ENCODE results near the gene PPIF.

PPIF gene

DNA sequence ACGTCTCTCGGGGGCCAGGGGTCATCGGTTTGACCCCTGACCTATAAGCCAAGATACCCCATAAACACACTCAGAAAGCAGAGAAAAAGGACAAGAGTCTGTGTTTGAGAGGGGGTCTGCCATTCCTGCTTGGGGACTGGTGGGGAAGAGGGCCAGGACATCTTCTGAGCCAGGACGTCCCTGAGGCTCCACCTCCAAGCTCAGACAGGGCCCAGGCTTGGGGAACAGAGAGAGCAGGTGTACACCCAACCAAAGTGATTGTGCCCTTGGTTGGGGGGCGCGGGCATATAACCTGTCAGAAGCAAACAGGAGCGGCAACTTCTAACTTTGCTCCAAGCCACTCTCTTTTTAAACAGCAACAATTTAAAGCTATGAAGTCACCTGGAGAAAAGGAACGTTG, 33.9 kb upstream of the PPIF start:
- no peak overlapping the region for H3K4me3 ChIP-seq (ENCODE audit: low read depth, low read length)

DNA sequence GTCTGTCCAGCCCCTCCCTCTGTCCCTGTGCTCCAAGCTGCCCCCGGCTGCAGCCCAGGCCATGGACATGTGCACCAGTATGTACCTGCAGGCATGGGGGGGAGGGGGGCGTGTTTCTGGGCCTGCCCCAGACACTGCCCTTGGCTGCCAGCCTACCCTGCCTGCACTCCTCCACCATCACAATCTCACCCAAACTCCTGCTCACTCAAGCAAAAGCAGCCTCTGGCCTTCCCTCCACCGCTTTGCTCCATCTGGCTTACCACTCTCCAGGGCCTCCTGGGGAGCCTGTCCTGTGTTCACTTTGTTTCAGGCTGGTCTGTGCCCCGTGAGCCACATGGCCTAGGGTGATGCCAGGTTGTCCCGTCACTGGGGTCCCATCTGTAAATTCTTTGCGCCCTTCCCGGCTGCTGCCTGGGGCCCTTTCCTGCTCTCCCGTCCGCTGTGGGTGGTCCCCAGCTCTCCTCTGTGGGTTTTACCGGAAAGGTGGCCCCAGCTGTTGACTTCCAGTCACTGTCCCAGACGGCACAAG, 33.3 kb upstream of the PPIF start:
- H3K4me3 ChIP-seq (ENCODE audit: low read depth, low read length), result no peak overlapping the region

DNA sequence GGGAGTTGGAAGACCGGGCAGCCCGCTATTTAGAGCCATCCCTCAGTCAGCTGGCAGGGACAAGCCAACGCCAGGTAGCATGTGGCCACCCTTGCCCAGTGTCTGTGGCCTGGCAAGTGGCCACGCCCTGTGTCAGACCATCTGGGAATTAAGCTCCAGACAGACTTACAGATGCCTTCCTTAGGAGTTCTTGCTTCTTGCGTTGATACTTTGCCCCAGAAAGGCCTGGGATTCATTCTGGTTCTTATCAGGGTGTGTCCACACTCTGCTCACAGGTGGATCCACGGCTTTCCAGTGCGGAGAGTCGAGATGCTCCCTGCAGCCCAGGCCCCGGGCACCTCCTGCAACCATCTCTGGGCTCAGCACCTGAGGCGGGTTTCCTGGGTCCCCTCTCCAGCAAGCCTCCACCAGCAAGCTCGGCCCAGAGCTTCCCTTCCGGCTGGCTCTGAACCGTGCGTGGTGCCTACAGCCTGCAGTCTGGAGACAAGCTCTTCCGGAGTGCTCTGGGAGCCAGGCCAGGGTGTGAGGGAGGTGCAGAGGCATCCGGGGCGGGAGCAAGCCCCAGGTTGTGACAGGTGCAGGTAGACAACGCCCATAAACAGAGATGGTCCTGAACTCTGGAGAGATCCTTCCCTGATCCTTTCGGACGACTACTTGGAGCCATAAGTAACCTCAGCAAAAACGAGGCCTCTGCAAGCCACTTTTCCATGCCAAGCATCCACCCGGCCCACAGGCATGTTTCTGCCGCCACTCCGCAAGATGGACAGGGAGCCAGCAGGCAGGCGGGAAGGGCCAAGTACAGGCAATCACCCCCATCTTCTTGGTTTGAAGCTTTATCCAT, 32.3 kb upstream of the PPIF start:
- H3K4me3 ChIP-seq (ENCODE audit: low read depth, low read length), result no peak overlapping the region

DNA sequence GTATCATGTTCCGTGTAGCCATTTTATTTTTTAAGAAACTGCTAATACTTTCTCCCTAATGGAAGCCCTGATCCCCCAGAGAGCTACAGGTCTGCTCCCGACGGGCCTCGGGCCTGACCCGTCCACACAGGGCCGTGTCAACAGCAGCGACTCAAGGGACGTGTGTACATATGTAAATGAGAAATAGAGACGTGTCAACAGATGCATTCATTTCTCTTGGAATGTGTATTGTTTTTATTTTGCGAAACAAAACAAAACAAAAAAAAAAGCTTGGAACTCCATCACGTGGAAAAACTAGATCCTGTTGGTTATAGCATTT, 31.7 kb upstream of the PPIF start:
- H3K4me3 ChIP-seq (ENCODE audit: low read depth, low read length), result no peak overlapping the region

- no peak overlapping the region for H3K4me3 ChIP-seq (ENCODE audit: low read depth, low read length)
Observed at GRCh38 chr10:79316671-79317431, 30.4 kb upstream of the PPIF start.

DNA sequence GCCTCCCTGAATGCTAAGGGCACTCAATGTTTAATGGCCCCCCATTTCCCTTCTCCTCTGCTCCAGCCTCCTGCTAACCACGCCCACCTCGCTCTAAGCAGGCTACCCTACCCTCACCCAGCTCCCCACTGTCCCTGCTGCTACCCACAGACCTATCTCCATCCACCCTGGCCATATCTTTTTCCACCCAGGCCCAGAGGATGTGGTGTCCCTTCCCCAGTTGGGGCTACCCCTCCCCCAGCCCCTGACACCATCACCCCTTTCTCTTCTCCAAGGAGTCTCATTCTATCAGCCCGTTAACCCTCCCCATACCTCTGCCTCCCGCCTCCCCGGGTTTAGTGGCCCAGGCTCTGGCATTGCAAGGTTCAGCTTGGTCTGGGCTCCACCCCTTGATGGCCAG, 28.9 kb upstream of the PPIF start:
- no peak overlapping the region for H3K4me3 ChIP-seq (ENCODE audit: low read depth, low read length)

DNA sequence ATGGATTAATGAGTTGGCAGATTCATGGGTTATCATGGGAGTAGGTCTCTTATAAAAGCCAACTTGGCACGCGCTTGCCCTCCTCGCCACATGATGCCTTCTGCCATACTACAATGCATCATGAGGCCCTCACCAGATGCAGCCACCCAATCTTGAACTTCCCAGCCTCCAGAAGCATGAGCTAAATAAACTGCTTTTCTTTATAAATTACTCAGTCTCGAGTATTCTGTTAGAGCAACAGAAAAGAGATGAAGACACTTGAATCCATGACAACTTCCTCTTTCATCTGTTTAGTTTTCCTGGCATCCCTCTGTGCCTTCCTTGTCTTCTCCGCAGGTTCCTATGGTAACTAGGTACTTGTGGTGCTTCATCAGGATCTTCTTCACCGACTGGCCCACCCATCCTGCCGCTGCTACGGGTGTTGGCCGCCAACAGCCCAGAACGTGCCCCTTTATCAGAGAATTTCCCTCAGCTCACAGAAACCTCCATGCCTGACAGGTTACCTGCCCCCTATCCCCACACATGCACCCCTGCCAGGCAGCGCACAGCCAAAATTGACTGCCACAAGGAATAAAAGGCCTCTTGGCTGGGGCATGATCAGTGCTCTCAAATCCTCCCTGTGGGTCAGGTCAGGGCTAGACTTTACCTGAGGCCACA, 28.0 kb upstream of the PPIF start:
- no peak overlapping the region for H3K4me3 ChIP-seq (ENCODE audit: low read depth, low read length)

DNA sequence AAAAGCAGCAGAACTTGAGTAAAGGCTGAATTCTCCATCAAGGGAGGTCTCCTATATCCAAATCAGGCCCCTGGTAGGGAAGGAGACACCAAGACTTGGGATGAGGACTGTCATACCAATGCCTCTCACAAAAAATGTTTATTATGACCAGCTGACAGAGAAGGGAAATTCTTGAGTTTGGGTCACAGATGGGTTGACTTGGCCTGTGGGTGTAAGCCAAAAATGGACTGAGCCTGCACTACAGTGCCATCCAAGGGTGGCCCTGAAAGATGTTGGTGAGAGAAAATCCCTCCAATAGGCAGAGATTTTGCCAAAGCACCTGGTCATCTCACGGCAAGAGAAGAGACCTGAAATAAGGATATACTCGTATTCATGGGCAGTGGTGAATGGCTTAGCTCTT, 27.0 kb upstream of the PPIF start:
- H3K4me3 ChIP-seq (ENCODE audit: low read depth, low read length), result no peak overlapping the region

DNA sequence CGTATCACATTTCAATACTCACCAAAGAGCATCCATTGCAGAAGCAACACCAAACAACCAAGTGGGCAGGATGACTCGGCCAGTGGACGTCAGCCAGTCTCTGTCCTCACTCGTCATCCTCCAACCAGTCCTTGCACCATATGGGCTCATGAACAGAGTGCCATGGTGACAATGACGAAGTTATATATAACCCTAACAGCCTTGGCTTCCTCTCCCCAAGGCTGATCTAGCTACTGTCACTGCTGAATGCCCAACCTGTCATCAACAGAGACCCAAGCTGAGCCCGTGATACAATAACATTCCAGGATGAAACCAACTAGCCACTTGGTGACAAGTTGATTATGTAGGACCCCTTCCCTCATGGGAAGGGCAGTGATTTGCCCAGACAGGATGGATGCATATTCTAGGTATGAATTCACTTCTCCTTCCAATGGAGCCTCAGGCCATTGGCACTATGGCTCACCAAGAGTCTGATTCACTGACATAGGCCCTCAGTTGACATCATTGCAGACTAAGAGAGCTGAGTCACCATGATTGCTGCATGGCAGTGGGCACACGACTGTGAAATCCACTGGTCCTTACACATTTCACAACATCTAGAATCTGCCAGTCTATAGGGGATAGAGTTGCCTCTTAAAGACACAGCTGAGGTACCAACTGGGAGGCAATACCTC, 26.3 kb upstream of the PPIF start:
- H3K4me3 ChIP-seq (ENCODE audit: low read depth, low read length), result no peak overlapping the region

- H3K4me3 ChIP-seq (ENCODE audit: low read depth, low read length), result no peak overlapping the region
Observed at GRCh38 chr10:79321494-79321882, 25.8 kb upstream of the PPIF start.

- H3K4me3 ChIP-seq (ENCODE audit: low read depth, low read length), result no peak overlapping the region
Observed at GRCh38 chr10:79321951-79322350, 25.3 kb upstream of the PPIF start.

DNA sequence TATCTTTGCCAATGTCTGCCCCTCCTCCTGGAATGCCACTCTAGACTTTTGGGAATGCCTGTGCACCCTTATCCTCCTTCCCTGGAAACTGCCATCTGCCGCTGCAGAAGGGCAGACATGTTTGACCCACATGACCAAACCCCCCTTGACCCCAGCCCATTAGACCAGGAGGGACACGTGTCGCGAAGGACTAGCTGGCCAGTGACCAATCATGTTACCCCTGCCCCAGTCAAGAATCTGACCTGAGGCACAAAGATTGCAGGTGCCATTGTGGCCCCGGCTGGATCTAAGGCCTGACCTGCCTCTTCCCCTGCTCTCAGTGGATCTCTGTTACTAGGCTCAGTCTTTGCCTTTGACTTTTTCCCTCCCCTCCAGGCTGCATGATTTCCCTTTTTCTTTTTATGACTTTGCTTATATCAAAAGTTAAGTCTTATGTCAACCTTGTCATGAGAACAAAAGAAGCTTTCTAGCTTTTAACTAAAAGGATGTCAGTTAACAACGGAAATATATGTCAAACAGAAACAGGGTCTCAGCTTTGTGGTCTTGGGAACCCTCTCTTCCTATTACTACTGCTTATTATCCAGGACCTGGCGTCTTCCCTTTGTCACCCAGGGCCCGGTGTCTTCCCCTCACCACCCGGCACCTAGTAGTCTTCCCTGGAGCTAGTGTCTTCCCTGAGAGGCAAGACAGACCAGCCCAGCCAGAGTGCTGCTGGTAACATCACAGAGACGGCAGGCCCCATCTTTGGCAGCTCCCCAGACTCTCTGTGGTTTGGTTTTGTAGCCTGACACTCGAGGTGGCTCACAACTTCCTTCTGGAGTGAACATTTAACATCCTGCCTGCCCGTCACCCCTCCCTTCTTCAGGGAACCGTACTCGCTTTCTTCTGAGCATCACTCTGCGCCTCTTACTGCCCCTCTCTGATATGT, 24.4 kb upstream of the PPIF start:
- H3K4me3 ChIP-seq (ENCODE audit: low read depth, low read length), result no peak overlapping the region

GRCh38 chr10:79323602-79324001, 23.7 kb upstream of the PPIF start:
- no peak overlapping the region for H3K4me3 ChIP-seq (ENCODE audit: low read depth, low read length)

DNA sequence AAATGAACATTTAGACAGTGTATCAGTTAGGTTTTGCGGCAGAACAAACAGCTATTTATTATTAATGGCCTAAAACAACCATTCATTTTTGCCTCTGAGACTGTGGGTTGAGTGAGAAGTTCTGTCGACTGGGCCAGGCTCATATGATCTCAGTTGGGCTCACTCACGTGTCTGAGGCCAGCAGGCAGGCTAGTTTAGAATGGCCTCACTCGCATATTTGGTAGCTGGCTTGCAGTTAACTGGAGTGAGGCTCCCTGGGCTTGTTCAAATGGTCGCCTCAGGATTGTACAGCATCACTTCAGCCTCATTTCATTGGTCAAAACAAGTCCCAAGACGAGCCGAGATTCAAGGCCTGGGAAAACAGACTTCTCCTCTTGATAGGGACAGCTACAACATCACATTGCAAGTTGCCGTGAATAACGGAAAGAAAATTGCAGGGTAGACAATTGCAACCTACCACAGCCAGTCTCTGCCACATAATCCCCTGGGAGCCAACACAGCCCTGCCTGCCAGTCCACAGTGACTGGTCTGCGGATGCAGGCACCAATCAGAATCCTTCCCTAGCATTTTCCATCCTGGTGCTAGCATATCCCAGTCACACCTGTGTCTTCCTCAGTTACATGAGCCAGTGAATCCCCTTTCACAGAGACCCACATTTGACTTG, 23.1 kb upstream of the PPIF start:
- H3K4me3 ChIP-seq (ENCODE audit: low read depth, low read length), result no peak overlapping the region

- no peak overlapping the region for H3K4me3 ChIP-seq (ENCODE audit: low read depth, low read length)
Observed at GRCh38 chr10:79326361-79327089, 20.7 kb upstream of the PPIF start.

- no peak overlapping the region for H3K4me3 ChIP-seq (ENCODE audit: low read depth, low read length)
Observed at GRCh38 chr10:79327090-79327457, 20.2 kb upstream of the PPIF start.

DNA sequence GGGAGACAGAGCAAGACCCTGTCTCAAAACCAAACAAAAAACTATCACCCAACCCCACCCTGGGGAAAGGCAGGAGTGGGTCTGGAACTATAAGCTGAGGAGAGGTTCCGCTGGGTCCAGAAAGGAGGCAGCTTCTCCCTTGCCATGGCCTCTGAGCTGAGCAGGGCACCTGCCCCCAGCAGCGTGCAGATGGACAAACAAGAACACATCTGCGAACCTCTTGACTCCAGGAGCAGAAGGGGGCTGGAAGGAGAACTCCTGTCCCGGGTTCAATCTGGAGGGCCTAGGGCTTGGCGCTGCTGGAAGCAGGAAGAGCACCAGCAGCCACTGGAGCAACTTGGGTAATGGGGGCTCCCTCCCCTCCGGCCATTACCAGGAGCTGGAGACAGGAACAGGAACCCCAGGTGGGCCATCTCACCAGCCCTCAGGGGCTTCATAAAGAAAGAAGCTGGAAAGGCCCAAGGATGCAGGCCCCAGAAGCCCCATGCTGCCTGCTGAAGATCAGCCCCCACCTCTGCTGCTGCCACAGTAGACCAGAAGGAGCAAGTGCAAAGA, 19.0 kb upstream of the PPIF start:
- no peak overlapping the region for H3K4me3 ChIP-seq (ENCODE audit: low read depth, low read length)

DNA sequence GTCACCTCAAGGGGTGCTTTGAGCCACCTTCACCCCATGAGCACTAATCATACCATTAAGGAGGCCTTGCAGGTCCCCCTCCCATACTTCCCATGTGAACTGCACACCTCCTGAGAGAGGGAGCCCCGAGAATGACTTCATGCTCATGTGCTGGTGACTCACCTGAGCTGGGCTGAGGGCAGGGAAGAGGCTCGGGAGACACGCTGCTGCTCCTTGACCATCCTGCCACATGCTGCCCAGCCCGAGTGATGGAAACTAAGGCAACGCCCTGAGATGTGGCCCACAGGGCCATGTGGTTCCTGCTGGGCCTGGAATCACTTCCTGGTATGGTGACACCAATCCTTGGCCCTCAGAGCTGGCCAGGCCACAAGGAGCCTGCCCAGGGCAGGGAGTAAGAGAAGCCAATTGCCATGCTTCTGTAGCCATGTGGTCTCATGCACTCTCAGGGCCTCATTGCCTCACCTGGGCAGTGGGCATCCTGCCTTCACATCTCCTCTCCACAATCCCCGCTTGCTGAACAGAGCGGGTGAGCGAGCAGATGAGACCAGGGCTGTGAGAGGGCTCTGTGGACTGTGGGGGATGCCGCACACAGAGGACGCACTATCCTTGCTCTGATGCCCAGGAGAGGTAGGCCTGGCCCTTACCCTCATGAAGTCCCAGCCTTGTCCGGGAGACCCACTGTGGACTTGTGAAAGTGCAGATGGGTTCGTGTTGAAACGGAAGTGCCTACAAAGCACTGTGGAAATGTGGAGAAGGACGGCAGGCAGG, 18.3 kb upstream of the PPIF start:
- no peak overlapping the region for H3K4me3 ChIP-seq (ENCODE audit: low read depth, low read length)
